Lower leg skin (tissue), 4 donors: ENCODE measurements around the gene ALCAM. TPM values are rescaled to one million over a fixed set of nuclear protein-coding genes. Genes with fewer than 3 reads are reported as not detected.

Source experiments
- DNase-seq, 2 donors: peaks; one replicate each; pipeline ENCODE4 v3.0.0-alpha.2; 2019; ENCODE audit warnings: low spot score in 2 of 2
- H3K4me3 ChIP-seq: fragments of 200-600 bp; sonication (generic); 2 replicates; pipeline ENCODE4 v1.5.1; 2017; ENCODE audit warnings: mild to moderate bottlenecking, low read depth; ENCODE audit not compliant: poor library complexity, severe bottlenecking
- CTCF ChIP-seq, 3 donors: fragments of 450-650 bp; IDR thresholded peaks; one replicate each; pipeline ENCODE4 v1.5.1; 2016; ENCODE audit warnings: antibody characterized with exemption in 3 of 3, mild to moderate bottlenecking in 3 of 3, moderate library complexity in 2 of 3
- POLR2A ChIP-seq, 2 donors: fragments of 450-650 bp; IDR thresholded peaks; one replicate each; pipeline ENCODE4 v1.6.1; 2016 to 2017; ENCODE audit warnings: antibody characterized with exemption in 2 of 2, mild to moderate bottlenecking in 1 of 2, moderate library complexity in 1 of 2
- WGBS, 2 donors: methylation state at CpG; one replicate each; pipeline ENCODE4 v1.1.5; 2018; 5-methylcytosine and 5-hydroxymethylcytosine counted together
- intact Hi-C: fragments of 100-400 bp; cut with DNase I; formaldehyde crosslinking; loops from one replicate; pipeline ENCODE4 v1.15.0; 2023; ENCODE audit warnings: low total_unique reads
- total RNA-seq, 4 donors: library from RNA; depleted of rRNA; stranded (reverse); fragments of >200 nt; gene quantifications; one replicate each; pipeline ENCODE4 v1.1.0, GENCODE V29; 2016

ALCAM gene
- total RNA-seq, 4 donors from 2014 or later, result 21.2 to 58.0 (median 31.1) TPM

GRCh38 chr3:105466495-105467404 lies 100.0 kb downstream of the ALCAM start:
- DNase-seq, result no peak
- TF ChIP-seq CTCF (IDR thresholded peaks at IDR 0.05) (no peak), POLR2A (IDR thresholded peaks at IDR 0.05) (no peak)
- intact Hi-C loops, result no loop called here
- WGBS, 2 donors, result 38 to 44% methylated on average over 2 of the region's 2 CpGs
- H3K4me3 ChIP-seq, result no peak overlapping the region

- intact Hi-C loops, result no loop called here
- 88% methylated on average over 2 of the region's 2 CpGs for WGBS, 2 donors
- no peak for DNase-seq
- no peak overlapping the region for H3K4me3 ChIP-seq
- TF ChIP-seq POLR2A (IDR thresholded peaks at IDR 0.05) (no peak), CTCF (IDR thresholded peaks at IDR 0.05) (no peak)
These were observed 104.1 kb downstream of the ALCAM start for GRCh38 chr3:105470851-105471250.

- intact Hi-C loops, result no loop called here
- TF ChIP-seq POLR2A (IDR thresholded peaks at IDR 0.05) (no peak), CTCF (IDR thresholded peaks at IDR 0.05) (no peak)
- H3K4me3 ChIP-seq, result no peak overlapping the region
- DNase-seq, result no peak
These were observed 107.0 kb downstream of the ALCAM start for GRCh38 chr3:105473521-105474223.

GRCh38 chr3:105480768-105481167 lies 114.1 kb downstream of the ALCAM start:
- no peak overlapping the region for H3K4me3 ChIP-seq
- intact Hi-C loops, result no loop called here
- WGBS, 2 donors, result 71 to 83% methylated on average over 1 of the region's 1 CpG
- no peak for TF ChIP-seq POLR2A (IDR thresholded peaks at IDR 0.05)
- TF ChIP-seq CTCF (IDR thresholded peaks at IDR 0.05), result no peak
- no peak for DNase-seq

GRCh38 chr3:105483476-105483875 lies 116.8 kb downstream of the ALCAM start:
- WGBS, 2 donors, result 33 to 95% methylated on average over 1 of the region's 1 CpG
- TF ChIP-seq POLR2A (IDR thresholded peaks at IDR 0.05), result no peak
- no peak for TF ChIP-seq CTCF (IDR thresholded peaks at IDR 0.05)
- H3K4me3 ChIP-seq, result no peak overlapping the region
- no peak for DNase-seq
- intact Hi-C loops, result no loop called here
